GM18867 (cell line): ENCODE data around the gene TATDN2.

Source experiments
- ATAC-seq: cut with Tn5 transposase; IDR thresholded peaks from one replicate; pipeline ENCODE4 v1.9.1; 2021; ENCODE audit warnings: mild to moderate bottlenecking, moderate library complexity; ENCODE audit not compliant: unreplicated experiment

TATDN2 gene

GRCh38 chr3:10234526-10235230, 13.6 kb upstream of the TATDN2 start:
- ATAC-seq, result no peak

DNA sequence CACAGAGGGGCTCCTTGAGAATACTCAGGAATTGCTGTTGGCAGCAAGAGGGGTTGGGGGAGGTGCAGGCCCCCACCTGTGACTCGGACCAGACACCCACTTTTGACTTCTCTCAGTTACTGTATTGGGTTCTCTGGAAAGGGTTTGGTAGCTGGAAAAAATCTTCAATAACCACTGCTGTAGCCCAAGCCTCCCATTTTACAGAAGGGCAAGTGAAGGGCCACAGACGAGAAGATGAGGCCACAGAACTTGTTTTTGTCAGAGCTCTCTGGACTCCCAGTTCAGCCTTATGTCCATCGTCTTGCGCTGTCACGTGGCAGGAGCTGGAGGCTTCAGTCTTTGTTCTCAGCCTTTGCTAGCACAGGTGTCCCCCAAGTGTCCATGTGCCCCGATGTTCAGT, 12.7 kb upstream of the TATDN2 start:
- no peak for ATAC-seq

GRCh38 chr3:10238345-10239183, 9.7 kb upstream of the TATDN2 start:
- no peak for ATAC-seq

GRCh38 chr3:10240799-10241198, 7.5 kb upstream of the TATDN2 start:
- no peak for ATAC-seq

DNA sequence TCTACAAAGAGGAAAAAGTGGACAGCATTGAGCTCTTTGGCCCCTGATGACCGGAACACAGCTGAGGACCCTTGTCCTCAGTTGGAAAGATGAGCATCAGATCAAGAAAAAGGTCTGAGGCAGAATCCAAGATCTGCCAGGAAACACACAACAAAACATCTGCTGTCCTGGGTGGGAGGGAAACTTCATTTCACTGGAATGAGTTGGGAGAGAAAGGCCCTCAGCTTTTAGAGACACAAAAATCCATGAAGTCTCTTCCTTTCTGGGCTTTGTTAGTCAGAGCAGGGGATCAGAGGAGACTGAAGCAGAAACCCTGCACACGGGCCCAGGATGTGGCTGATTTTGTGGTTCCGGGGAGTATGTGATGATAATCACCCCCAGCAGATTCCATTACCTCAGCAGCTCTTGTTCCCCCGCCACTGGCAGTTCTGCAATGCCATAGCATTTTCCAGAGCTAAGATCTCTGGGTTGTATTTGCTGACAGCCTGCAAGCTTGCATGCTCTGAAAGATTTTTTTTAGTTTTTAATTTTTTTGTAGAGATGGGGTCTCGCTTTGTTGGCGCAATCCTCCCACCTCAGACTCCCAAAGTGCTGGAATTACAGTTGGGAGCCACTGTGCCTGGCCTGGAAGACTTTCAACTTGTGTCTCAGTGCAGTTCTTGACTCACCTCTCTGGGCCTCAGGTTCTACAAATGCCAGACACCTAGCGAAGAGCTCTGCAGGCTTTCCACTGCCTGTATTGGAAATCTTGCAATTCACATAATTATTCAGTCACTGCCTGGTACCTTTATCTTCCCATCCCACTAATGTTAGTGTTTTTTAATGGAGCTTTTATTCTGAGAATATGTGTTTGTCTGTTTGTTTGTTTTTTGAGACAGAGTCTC, 5.8 kb upstream of the TATDN2 start:
- no peak for ATAC-seq

DNA sequence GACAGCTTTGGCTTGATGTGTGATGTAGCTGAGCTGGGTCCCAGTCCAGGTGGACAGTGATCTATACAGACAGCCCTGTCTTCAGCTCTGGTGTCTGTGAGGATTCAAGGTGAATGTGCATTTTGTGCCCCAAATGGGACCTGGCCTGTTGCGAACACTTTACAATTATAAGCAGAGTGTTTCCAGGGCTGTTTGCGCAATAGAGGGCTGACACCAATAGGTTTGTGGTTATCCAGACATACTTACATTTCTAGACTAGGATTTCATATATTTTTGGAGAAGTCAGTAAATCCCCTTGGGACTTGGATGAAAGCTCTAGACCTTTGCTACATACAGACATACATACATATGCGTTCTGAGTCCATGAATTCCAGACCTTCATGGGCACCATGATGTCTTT, 4.2 kb upstream of the TATDN2 start:
- ATAC-seq, result no peak

DNA sequence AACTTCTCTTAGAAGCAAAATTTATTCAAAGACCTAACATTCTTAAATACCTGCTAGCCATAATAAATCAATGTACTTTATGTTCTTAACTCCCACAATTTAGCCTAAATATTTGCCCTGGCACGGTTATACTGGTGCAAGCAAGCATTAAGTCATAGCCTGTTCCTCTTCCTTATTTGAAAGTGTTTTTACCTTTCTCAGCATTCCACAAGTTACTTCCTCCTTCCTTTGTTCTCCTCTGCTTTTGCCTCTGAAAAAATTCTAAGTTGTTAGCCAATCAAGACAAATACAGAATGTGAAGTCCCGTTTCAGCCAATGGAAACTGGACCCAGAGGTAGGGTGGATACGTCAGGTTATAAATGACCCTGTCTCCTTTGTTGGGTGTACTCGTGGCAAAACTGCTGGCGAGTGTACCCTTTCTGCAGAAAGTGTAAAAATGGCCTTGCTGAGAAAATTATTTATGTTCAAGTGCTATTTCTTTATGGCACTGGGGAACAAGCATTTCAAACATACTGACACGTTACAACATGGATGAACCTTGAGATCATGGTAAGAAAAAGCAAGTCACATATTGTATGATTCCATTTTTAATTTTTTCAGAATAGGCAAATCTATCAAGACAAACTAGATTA, 3.1 kb upstream of the TATDN2 start:
- no peak for ATAC-seq

DNA sequence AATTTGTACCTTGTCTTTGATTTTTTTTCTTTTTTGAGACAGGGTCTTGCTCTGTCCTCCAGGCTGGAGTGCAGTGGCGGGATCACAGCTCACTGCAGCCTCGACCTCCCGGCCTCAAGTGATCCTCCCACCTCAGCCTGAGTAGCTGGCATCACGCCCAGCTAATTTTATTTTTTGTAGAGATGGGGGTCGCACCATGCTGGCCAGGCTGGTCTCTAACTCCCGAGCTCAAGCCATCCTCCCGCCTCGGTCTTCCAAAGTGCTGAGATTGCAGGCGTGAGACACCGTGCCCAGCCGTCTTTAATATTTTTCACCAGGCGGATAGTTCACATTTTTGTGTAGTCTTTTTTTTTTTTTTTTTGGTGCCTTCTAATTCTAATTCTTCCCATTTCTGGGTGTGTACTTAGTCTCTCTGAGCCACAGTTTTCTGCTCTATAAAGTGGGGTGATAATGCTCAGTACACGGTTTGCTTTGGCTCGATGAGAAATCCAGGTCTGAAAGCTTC, 528 bp upstream of the TATDN2 start:
- ATAC-seq, result no peak

DNA sequence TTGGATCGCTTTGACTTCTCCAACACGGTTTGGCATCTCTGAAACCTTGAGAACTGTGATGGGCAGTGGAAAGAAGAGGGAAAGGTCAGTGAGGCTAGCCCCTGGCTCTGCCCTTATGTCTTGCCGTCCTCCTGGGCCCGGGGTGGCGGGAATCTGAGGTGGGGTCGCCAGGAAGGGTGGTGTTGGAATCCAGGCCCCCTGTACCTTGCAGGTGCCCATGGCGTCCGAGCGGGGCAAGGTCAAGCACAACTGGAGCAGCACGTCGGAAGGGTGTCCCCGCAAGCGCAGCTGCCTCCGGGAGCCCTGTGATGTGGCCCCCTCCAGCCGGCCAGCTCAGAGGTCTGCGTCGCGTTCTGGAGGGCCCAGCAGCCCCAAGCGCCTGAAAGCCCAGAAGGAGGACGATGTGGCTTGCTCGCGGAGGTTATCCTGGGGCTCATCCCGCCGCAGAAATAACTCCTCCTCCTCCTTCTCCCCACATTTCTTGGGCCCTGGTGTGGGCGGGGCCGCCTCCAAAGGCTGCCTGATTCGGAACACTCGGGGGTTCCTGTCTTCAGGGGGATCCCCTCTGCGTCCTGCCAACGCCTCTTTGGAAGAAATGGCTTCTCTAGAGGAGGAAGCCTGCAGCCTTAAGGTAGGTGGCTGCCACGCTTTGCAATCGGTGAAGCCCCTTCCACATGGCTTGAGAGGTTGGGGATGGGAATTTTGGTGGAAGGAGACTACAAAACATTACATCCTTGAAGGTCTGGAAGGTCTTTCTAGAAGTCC, 907 bp downstream of the TATDN2 start:
- ATAC-seq, result no peak

DNA sequence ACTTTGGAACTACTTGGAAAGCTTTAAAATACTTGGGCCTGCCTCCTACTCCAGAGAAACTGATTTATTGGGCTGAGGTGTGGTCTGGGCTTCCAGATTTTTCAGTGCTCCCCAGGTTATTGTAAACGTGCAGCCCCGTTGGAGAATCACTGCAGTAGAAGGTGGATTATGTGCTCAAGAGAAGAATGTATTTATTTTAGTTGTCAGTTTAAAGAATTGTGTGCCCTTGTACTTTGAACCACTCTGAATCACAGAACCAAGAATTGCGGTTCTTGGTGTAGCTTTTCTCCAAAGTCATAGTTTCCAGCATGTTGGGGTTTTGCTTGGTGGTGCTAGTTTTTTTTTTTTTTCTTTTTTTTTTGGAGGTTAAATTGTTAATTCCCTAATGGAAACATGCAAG, 1.6 kb downstream of the TATDN2 start:
- no peak for ATAC-seq

GRCh38 chr3:10251006-10251405, 2.7 kb downstream of the TATDN2 start:
- no peak for ATAC-seq

DNA sequence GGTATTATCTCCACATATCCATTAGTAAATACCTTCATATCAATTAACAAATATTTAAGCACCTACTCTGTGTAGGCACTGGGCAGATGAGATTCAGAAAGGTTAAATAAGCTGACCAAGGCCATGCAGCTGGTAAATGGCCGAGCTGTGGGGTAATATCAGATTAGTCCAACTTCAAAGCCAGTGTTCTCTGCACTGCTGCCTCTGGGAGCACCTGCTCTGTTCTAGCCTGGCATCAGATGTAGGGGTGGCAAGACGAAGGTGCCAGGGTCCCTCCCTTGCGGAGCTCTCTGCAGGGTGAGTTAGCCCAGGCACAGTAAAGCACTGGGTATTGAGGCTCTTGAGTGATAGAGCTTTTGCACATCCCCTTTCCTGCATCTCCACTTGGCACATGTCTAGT, 5.5 kb downstream of the TATDN2 start:
- ATAC-seq, result no peak

GRCh38 chr3:10255835-10256234, 7.6 kb downstream of the TATDN2 start:
- no peak for ATAC-seq

DNA sequence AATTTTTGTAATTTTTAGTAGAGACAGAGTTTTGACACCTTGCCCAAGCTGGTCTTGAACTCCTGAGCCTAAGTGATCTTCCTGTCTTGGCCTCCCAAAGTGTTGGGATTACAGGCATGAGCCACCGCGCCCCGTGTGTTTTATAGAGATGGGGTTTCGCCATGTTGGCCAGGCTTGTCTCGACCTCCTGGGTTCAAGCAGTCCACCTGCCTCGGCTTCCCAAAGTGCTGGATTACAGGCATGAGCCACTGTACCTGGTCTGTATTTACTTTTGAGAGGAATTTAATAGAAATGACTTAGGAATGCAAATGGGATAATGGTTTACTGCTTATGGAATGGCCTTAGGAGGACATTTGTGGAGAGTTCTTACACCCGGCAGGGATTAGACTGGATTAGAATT, 10.8 kb downstream of the TATDN2 start:
- no peak for ATAC-seq

DNA sequence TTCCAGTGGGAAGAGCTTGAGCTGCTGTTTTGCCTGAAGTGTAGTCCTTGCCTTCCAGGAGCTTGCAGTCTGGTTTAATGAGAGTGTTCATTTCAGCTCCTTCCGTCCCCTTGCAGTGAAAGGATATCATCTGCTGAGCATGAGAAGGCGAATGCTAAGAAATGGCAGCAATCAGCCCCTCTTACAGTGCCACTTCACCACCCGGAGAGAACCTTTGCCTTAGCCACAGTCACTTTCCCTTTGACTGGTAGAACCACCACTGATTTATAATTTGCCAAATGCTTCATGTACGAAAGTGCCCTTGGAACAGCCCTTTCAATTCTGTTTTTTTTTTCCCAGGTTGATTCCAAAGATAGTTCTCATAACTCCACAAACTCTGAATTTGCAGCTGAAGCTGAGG, 11.5 kb downstream of the TATDN2 start:
- no peak for ATAC-seq

GRCh38 chr3:10260211-10260701, 12.0 kb downstream of the TATDN2 start:
- ATAC-seq, result no peak

DNA sequence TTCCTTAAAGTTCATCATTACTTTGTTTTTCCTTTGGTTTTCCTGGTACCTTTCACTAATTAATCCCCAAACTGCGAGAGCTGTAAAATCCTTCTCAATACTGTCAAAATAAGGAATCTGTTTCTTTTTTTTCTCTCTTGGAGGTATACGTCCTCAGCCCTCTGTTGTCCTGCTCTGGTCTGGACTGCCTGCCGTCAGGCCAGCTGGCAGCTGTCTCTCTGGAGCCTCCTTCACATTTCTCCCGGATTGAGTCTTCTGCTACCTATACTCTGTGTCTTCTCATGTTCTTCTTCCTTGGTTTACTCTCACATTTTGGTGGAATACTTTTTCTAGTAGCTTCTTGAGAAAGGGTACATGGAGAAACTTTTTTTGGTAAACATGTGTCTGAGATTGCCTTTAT, 13.8 kb downstream of the TATDN2 start:
- no peak for ATAC-seq

DNA sequence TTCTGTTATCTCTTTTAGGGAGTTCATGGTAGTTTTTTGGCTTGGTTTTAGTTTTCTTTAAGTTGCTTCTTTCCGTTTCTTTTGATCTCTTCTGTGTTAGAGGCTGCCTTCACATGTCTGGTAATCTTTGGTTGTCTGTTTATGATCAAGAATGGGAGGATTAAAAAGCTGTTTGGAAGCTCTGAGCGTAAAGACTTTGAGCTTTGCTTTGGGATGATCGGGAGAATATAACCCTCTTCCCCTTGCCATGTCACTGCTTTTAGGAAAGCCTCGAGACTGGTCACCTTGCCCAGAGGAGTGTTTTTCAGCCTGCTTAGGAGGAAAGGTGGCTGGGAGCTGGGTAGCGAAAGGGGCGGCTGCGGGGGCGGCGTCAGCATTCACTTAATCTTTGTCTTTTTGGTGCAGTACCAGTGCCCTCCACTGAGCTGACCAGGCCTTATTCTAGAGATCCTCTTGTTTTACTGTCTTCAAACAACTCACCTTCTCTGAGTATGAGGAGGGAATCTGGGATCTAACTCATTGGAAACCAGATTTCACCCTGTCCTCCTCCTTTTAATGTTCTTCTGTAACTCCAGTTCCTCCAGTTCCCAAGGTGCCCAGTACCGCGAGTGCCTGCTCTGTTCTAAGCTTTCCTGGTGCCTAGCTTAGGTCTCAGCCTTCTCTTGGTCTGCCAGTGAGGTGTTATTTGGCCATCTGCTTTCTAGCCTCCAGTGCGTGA, 15.5 kb downstream of the TATDN2 start:
- ATAC-seq, result no peak

- ATAC-seq, result no peak
Observed at GRCh38 chr3:10265833-10266232, 17.6 kb downstream of the TATDN2 start.
